Putamen (tissue), 1 donor: Measurements from ENCODE around the gene URM1.
"Not testable (repeated sequence)": the region's sequence is repeated elsewhere in the genome, so short reads cannot be mapped to it uniquely, and the experiment has no call there.

Experiments
- DNase-seq: peaks from one replicate; pipeline ENCODE4 v3.0.0-alpha.2; 2016; ENCODE audit warnings: low spot score

The URM1 gene

GRCh38 chr9:128370752-128371629 is at the start of gene URM1:
URM1 (plus strand) TSS chr9:128371374; CDS start chr9:128371381, 7 bp downstream.
- DNase-seq = peak; percentile 99

GRCh38 chr9:128321879-128322403 is 49.2 kb upstream of the URM1 start:
- DNase-seq = no peak

- peak; percentile 96 for DNase-seq
Observed at GRCh38 chr9:128322404-128323211, 48.6 kb upstream of the URM1 start, which contains the start of the genes COQ4 and TRUB2. COQ4 (plus strand) TSS chr9:128322839; CDS start chr9:128322859, 20 bp downstream. TRUB2 (minus strand) TSS chr9:128322447; CDS start chr9:128322408, 39 bp downstream.

- DNase-seq = no peak
Observed at GRCh38 chr9:128323212-128323730, 47.9 kb upstream of the URM1 start.

- no peak for DNase-seq
Observed at GRCh38 chr9:128323791-128324190, 47.4 kb upstream of the URM1 start.

- no peak for DNase-seq
Observed at GRCh38 chr9:128324401-128324800, 46.8 kb upstream of the URM1 start.

- DNase-seq = no peak
Observed at GRCh38 chr9:128325629-128326028, 45.5 kb upstream of the URM1 start.

GRCh38 chr9:128333451-128333869 is 37.7 kb upstream of the URM1 start:
- no peak for DNase-seq

- DNase-seq = no peak
Observed at GRCh38 chr9:128335161-128335560, 36.0 kb upstream of the URM1 start.

GRCh38 chr9:128335914-128336313 is 35.3 kb upstream of the URM1 start:
- DNase-seq = no peak

- DNase-seq = no peak
Observed at GRCh38 chr9:128337936-128338335, 33.2 kb upstream of the URM1 start.

GRCh38 chr9:128338852-128339614 is 32.1 kb upstream of the URM1 start:
- DNase-seq = not testable (repeated sequence)

- peak; percentile 83 for DNase-seq
Observed at GRCh38 chr9:128339761-128340690, 31.1 kb upstream of the URM1 start, which contains the start of gene SLC27A4. SLC27A4 (plus strand) TSS chr9:128340527; CDS start chr9:128343133, 2,606 bp downstream.

- peak; percentile 6 for DNase-seq
Observed at GRCh38 chr9:128340691-128341434, 30.3 kb upstream of the URM1 start.

- peak; percentile 34 for DNase-seq
Observed at GRCh38 chr9:128341435-128341849, 29.7 kb upstream of the URM1 start.

GRCh38 chr9:128342971-128343680 is 28.0 kb upstream of the URM1 start:
- no peak for DNase-seq

- no peak for DNase-seq
Observed at GRCh38 chr9:128343855-128344254, 27.3 kb upstream of the URM1 start.

GRCh38 chr9:128344931-128345605 is 26.1 kb upstream of the URM1 start:
- no peak for DNase-seq
